ENCODE measurements around the gene REXO2.

Gene REXO2

DNA sequence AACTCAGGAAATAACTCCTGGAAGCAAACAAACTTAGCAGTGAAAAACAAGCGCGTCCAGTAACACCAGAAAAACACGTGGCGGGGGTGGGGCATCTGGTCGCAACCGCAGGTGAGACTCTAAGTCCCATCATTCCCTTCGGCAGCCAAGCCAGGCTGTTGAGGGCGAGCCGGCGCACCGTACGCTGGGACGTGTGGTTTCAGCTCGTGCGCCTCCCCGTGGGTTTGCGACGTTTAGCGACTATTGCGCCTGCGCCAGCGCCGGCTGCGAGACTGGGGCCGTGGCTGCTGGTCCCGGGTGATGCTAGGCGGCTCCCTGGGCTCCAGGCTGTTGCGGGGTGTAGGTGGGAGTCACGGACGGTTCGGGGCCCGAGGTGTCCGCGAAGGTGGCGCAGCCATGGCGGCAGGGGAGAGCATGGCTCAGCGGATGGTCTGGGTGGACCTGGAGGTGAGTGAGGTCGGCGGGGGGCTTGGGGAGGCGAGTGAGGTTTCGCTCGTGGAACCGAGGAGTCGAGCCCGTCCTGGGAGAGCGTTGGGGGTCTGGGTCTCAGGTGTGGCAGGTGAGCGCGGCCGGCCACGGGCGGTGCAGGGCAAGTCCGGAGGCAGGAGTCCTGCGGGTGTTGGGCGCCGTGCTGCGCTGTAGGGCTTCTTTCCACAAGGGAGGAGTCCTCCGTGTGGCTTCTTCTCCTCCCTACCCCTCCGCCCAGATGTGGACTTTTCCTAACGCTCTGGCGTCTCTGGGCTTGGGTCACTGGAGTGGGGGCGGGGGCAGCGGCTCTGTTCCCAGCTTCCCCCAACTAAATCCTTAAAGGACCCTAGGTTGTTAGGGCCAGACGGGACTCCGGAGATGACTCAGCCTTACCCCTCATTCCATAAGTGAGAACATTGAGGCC lies at the start of gene REXO2:
Gene REXO2, plus strand, starts transcription at position 239 of the 892 bp plus-strand sequence. Its CDS starts 62 bp downstream, at position 301.
- DNase-seq, result peak; percentile 94 to 95

DNA sequence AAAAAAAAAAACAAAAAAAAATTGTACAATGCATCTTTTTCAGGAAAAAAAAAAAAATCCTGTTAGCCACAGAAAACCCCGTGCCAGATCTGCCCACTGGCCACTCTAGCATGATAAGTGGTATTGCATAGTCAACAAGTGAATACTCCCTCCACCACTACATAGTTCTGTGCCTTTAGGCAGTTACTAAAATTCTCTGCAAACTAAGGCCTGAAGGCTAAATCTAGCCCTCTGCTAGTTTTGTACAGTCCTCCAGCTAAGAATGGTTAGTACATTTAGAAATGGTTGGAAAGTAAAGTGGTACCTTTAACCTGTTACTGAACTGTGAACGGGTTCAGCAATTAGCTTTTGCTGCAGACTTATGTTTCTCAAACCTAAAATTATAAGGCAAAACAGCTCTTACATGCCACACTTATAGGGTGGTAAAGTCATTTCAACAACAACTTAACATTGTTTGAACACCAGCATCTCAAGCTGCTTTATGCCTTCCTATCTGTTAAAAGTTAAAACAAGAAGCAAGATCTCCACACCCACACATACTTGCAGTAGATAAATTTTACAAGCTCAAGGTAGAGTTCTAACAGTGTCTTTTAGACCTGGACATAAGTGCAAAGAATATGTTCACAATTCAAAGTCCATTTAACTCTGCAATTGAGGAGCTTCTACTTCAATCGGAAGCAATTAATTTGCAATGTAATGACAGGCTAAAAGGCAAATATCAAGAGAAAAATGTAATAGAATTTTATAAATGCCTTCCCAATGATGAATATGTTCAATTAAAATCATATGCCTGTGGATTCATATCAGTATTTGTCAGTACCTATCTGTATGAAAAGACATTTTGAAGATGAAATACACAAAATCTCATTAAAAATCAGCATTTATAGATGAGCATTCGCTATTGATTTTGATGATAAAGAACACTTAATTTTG lies 46.3 kb upstream of the REXO2 start:
- no peak for DNase-seq

- DNase-seq, result no peak
Observed at GRCh38 chr11:114395736-114396135, 43.5 kb upstream of the REXO2 start.

- DNase-seq, result no peak
Observed at GRCh38 chr11:114396916-114397315, 42.4 kb upstream of the REXO2 start.

GRCh38 chr11:114397349-114397982 lies 41.8 kb upstream of the REXO2 start:
- DNase-seq, result no peak

DNA sequence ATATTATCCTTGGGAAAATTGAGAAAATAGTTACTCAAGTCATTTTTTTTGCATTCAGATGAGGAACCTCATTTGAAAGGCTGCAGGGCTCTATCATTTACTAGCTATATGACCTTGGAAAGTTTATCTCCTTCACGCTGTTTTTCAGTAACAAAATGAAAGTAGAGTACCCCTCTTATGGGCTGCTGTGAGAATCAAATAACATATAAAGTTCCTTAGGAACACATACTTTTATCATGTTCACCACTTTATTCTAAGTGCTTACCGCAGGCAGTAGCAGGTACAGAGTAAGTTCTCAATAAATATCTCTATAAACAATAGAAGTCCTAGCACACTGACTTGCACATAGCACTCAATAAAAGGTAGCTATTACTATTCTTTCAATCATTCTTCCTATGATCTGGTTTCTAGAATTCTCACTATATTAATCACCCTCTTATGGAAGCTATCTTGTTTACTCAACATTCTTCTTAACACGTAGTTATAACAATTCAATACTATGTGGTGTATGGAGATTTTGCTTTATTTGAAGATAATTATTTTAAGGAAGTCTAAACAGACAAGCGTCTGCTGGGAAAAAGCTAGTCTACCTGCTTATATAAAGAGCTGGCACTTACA lies 40.9 kb upstream of the REXO2 start:
- no peak for DNase-seq

- no peak for DNase-seq
Observed at GRCh38 chr11:114399490-114400215, 39.6 kb upstream of the REXO2 start.

GRCh38 chr11:114400216-114400914 lies 38.9 kb upstream of the REXO2 start, which contains the start of the genes C11orf71 and RBM7:
Gene C11orf71 (minus strand): TSS chr11:114400511. CDS start chr11:114400331, 180 bp downstream.
Gene RBM7 (plus strand): TSS chr11:114400666. CDS start chr11:114400672, 6 bp downstream.
- peak; percentile 98 to 99 for DNase-seq

GRCh38 chr11:114400915-114401223 lies 38.4 kb upstream of the REXO2 start:
- no peak for DNase-seq

- peak in 1 of 2 donors; percentile 5 for DNase-seq
Observed at GRCh38 chr11:114401311-114401710, 38.0 kb upstream of the REXO2 start.

- no peak for DNase-seq
Observed at GRCh38 chr11:114412946-114413345, 26.3 kb upstream of the REXO2 start.

- no peak for DNase-seq
Observed at GRCh38 chr11:114413958-114414357, 25.3 kb upstream of the REXO2 start.

- DNase-seq, result no peak
Observed at GRCh38 chr11:114416441-114416961, 22.8 kb upstream of the REXO2 start.

DNA sequence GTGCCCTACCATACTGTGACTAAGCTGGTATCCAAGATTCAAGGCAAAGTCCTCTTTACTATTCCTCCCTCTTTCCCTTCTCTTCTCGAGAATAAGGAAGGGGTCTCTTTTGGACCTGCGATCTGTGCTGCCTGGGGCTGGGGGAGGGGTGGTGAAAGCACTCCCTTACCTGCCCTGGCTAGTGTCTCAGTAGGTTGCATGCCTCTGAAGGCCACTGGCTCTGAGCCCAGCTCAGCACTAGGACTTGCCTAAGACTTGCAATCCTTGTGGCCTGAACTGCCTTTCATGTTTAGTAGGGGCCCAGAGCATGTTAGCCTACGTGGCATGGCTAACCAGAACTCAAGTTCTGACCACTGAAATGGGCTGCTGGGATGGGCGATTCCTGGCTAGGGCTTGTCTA lies 13.0 kb upstream of the REXO2 start:
- DNase-seq, result no peak

- no peak for DNase-seq
Observed at GRCh38 chr11:114430290-114430689, 9.0 kb upstream of the REXO2 start.

GRCh38 chr11:114432893-114433292 lies 6.4 kb upstream of the REXO2 start:
- no peak for DNase-seq

GRCh38 chr11:114433376-114433775 lies 5.9 kb upstream of the REXO2 start:
- DNase-seq, result no peak

DNA sequence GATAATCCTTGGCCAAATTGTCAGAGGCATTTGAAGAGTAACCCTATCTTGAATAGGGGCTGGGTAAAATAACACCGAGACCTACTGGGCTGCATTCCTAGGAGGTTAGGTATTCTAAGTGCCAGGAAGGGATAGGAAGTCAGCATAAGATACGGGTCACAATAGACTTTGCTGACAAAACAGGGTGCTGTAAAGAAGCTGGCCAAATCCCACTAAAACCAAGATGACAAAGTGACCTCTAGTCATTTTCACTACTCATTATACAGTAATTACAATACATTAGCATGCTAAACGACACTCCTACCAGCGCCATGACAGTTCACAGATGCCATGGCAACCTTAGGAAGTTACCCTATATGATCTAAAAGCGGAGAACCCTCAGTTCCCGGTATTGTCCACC lies 964 bp upstream of the REXO2 start:
- DNase-seq, result no peak

GRCh38 chr11:114440121-114440860 lies 1.0 kb downstream of the REXO2 start:
- DNase-seq, result no peak

Data from CD4-positive, alpha-beta T cell treated with Interleukin-1 beta for 1 hour (primary cell).